HepG2 (cell line): ENCODE data around the gene TM9SF4. TPM values are rescaled to one million over a fixed set of nuclear protein-coding genes. Genes with fewer than 3 reads are reported as not detected.
A peak's percentile ranks its signal among the peaks of the same experiment; 100 is the strongest.

Source experiments
- AHDC1 ChIP-seq: sonication (generic); formaldehyde crosslinking; IDR thresholded peaks from 2 replicates; pipeline ENCODE4 v1.5.1; 2020; ENCODE audit warnings: mild to moderate bottlenecking, missing genetic modification reagents, borderline replicate concordance
- ATRX ChIP-seq: sonication (generic); formaldehyde crosslinking; IDR thresholded peaks from 2 replicates; pipeline ENCODE4 v1.4.0; 2020; ENCODE audit warnings: missing genetic modification reagents, borderline replicate concordance
- HES4 ChIP-seq: sonication (generic); formaldehyde crosslinking; IDR thresholded peaks from 2 replicates; pipeline ENCODE4 v1.9.0; 2021; ENCODE audit warnings: mild to moderate bottlenecking, missing genetic modification reagents, borderline replicate concordance
- HHEX ChIP-seq: IDR thresholded peaks from 2 replicates; pipeline ENCODE4 v1.6.1; 2016; ENCODE audit warnings: control low read depth
- HNRNPUL1 ChIP-seq: fragments of 200-400 bp; formaldehyde crosslinking; IDR thresholded peaks from 2 replicates; pipeline ENCODE4 v1.6.1; 2017; ENCODE audit warnings: low read depth, mild to moderate bottlenecking, low read length, moderate library complexity
- MTF2 ChIP-seq: sonication (generic); formaldehyde crosslinking; IDR thresholded peaks from 2 replicates; pipeline ENCODE4 v1.5.0; 2020; ENCODE audit warnings: missing genetic modification reagents, borderline replicate concordance
- NR1H2 ChIP-seq: sonication (generic); formaldehyde crosslinking; IDR thresholded peaks from 2 replicates; pipeline ENCODE4 v1.8.1; 2022; ENCODE audit warnings: low read depth, missing genetic modification reagents, borderline replicate concordance
- PATZ1 ChIP-seq: sonication (generic); formaldehyde crosslinking; IDR thresholded peaks from 2 replicates; pipeline ENCODE4 v1.4.0; 2020; ENCODE audit warnings: missing genetic modification reagents
- RARA ChIP-seq: IDR thresholded peaks from 2 replicates; pipeline ENCODE4 v1.6.1; 2016; ENCODE audit warnings: missing genetic modification reagents, missing compliant biosample characterization
- SNAPC2 ChIP-seq: sonication (generic); formaldehyde crosslinking; IDR thresholded peaks from 2 replicates; pipeline ENCODE4 v1.8.1; 2022; ENCODE audit warnings: mild to moderate bottlenecking, missing genetic modification reagents
- TCF7 ChIP-seq: sonication (generic); IDR thresholded peaks from 2 replicates; pipeline ENCODE4 v1.6.1; 2016; ENCODE audit warnings: antibody characterized with exemption, low read depth
- THYN1 ChIP-seq: sonication (generic); formaldehyde crosslinking; IDR thresholded peaks from 2 replicates; pipeline ENCODE4 v1.8.1; 2023; ENCODE audit warnings: low read depth, mild to moderate bottlenecking, moderate library complexity, missing genetic modification reagents, borderline replicate concordance
- ZBTB38 ChIP-seq: sonication (generic); formaldehyde crosslinking; IDR thresholded peaks from 2 replicates; pipeline ENCODE4 v1.5.1; 2020; ENCODE audit warnings: mild to moderate bottlenecking, missing genetic modification reagents
- ZNF256 ChIP-seq: sonication (generic); formaldehyde crosslinking; conservative IDR thresholded peaks from 2 replicates; pipeline ENCODE4 v1.4.0; 2020; ENCODE audit warnings: missing genetic modification reagents
- ZNF512 ChIP-seq: sonication (generic); formaldehyde crosslinking; IDR thresholded peaks from 2 replicates; pipeline ENCODE4 v1.4.0; 2020; ENCODE audit warnings: mild to moderate bottlenecking, missing genetic modification reagents
- ZNF710 ChIP-seq: sonication (generic); formaldehyde crosslinking; IDR thresholded peaks from 2 replicates; pipeline ENCODE4 v1.5.0; 2020; ENCODE audit warnings: mild to moderate bottlenecking, missing genetic modification reagents, borderline replicate concordance
- ZNF781 ChIP-seq: sonication (generic); formaldehyde crosslinking; IDR thresholded peaks from 2 replicates; pipeline ENCODE4 v1.5.1; 2020; ENCODE audit warnings: borderline replicate concordance, mild to moderate bottlenecking, missing genetic modification reagents; ENCODE audit errors: not compliant biosample characterization
- polyA plus RNA-seq, 8 experiments: library from polyadenylated mRNA; depleted of rRNA in 3 of 8; stranded (reverse) in 7 of 8; unstranded in 1 of 8; fragments of >200 nt; fragmentation: Illumina TruSeq in 4 of 8; extraction: Trizol in 4 of 8; gene quantifications; 2 replicates each; pipeline versions ENCODE4 v1.2.1 to v1.2.3, GENCODE V29; 2011 to 2016; ENCODE audit warnings: low read depth in 4 of 8, missing spikeins in 1 of 8, mixed read lengths in 1 of 8; ENCODE audit not compliant: insufficient read depth in 1 of 8
- total RNA-seq, 5 experiments: library from RNA; depleted of rRNA; stranded (reverse); fragments of >200 nt; fragmentation: Illumina TruSeq; extraction: Trizol; gene quantifications; 2 replicates each; pipeline ENCODE4 v1.2.3, GENCODE V29; 2016; ENCODE audit warnings: low read depth in 1 of 5

TM9SF4 gene
- total and polyA plus RNA-seq, 2 of the 13 experiments (the other 11 are each of a cell fraction or from before 2014, with no cell fraction given): 53.5 to 171 TPM

- TF ChIP-seq ZNF710 (CRISPR knock-in tag) (peak; percentile 74; the same call in 1 of the 2 replicates), SNAPC2 (no peak), ZNF256 (CRISPR knock-in tag) (no peak), ZBTB38 (CRISPR knock-in tag) (peak; percentile 91), PATZ1 (CRISPR knock-in tag) (no peak), HNRNPUL1 (no peak), ZNF512 (no peak), ZNF781 (no peak), MTF2 (no peak), NR1H2 (no peak), HHEX (CRISPR knock-in tag) (no peak), HES4 (CRISPR knock-in tag) (no peak; the same call in 1 of the 2 replicates), AHDC1 (CRISPR knock-in tag) (peak; percentile 53; the same call in 1 of the 2 replicates), TCF7 (no peak), THYN1 (CRISPR knock-in tag) (no peak), ATRX (CRISPR knock-in tag) (no peak), RARA (CRISPR knock-in tag) (peak; percentile 78)
These were observed 45.8 kb downstream of the TM9SF4 start (continued) for GRCh38 chr20:32155017-32155981.
